H1 (cell line): ENCODE results near the gene PLXNB1. TPM values are rescaled to one million over a fixed set of nuclear protein-coding genes. Genes with fewer than 3 reads are reported as not detected.

ENCODE experiments used
- CTCF ChIA-PET: fragments of 300-600 bp; sonication (Branson Sonifier 250); formaldehyde crosslinking; loops from one replicate; lab custom pipeline; 2021; ENCODE audit not compliant: partially characterized antibody; lab: Charles Lee
- POLR2A ChIA-PET: fragments of 300-600 bp; sonication (Branson Sonifier 250); formaldehyde crosslinking; loops from one replicate; lab custom pipeline; 2021; ENCODE audit warnings: inconsistent platforms; ENCODE audit not compliant: partially characterized antibody; lab: Charles Lee
- DNase-seq, 2 experiments: peaks; one replicate each; pipeline versions ENCODE4 v3.0.0 to v3.0.0-alpha.2; 2010 to 2022; ENCODE audit warnings: low spot score in 2 of 2, low read depth in 1 of 2, mixed read lengths in 1 of 2
- FAIRE-seq: peaks from 2 replicates; lab custom pipeline; 2011; peaks lifted over from hg19 to GRCh38; lab: Jason Lieb, UNC
- H2AFZ ChIP-seq: 2 replicates; pipeline ENCODE4 v1.8.1; 2012; ENCODE audit warnings: low read length, inconsistent platforms
- H2AK5ac ChIP-seq: 2 replicates; pipeline ENCODE4 v1.6.1; 2013; ENCODE audit warnings: low read depth, low read length
- H2BK120ac ChIP-seq: replicated peaks from 2 replicates; pipeline ENCODE3; 2013; ENCODE audit warnings: low read depth, low read length, inconsistent platforms
- H2BK12ac ChIP-seq: 2 replicates; pipeline ENCODE4 v1.6.1; 2013; ENCODE audit warnings: low read depth, low read length
- H2BK15ac ChIP-seq: 2 replicates; pipeline ENCODE4 v1.6.1; 2013; ENCODE audit warnings: low read length
- H2BK20ac ChIP-seq: 2 replicates; pipeline ENCODE4 v1.6.1; 2013; ENCODE audit warnings: low read length
- H2BK5ac ChIP-seq: 2 replicates; pipeline ENCODE4 v1.6.1; 2013; ENCODE audit warnings: low read depth, low read length
- H3K14ac ChIP-seq: 2 replicates; pipeline ENCODE4 v1.6.1; 2013; ENCODE audit warnings: inconsistent platforms; ENCODE audit not compliant: insufficient read length
- H3K18ac ChIP-seq: 2 replicates; pipeline ENCODE4 v1.6.1; 2013; ENCODE audit warnings: low read length; ENCODE audit errors: extremely low read depth
- H3K23ac ChIP-seq: 2 replicates; pipeline ENCODE4 v1.6.1; 2013; ENCODE audit warnings: inconsistent platforms; ENCODE audit not compliant: insufficient read length
- H3K23me2 ChIP-seq: 2 replicates; pipeline ENCODE4 v1.6.1; 2013; ENCODE audit warnings: low read depth, low read length
- H3K27ac ChIP-seq: 2 replicates; pipeline ENCODE4 v1.6.1; 2011; ENCODE audit warnings: low read depth, low read length, inconsistent platforms
- H3K27me3 ChIP-seq, 4 experiments: replicated peaks in 1 of 4; 1 replicate in 1 of 4; 2 replicates in 3 of 4; pipeline versions ENCODE4 v1.6.1 to v1.8.1; 2011 to 2013; ENCODE audit warnings: low read length in 3 of 4, mild to moderate bottlenecking in 3 of 4, inconsistent platforms in 2 of 4, mixed read lengths in 2 of 4, moderate library complexity in 1 of 4; ENCODE audit not compliant: control insufficient read depth in 3 of 4, insufficient read depth in 3 of 4; ENCODE audit errors: extremely low read depth in 1 of 4
- H3K36me3 ChIP-seq, 4 experiments: 2 replicates each; pipeline versions ENCODE4 v1.6.1 to v1.8.1; 2011 to 2013; ENCODE audit warnings: mild to moderate bottlenecking in 4 of 4, low read length in 3 of 4, moderate library complexity in 2 of 4, control low read depth in 1 of 4, inconsistent platforms in 1 of 4; ENCODE audit not compliant: insufficient read depth in 4 of 4, control insufficient read depth in 2 of 4
- H3K4ac ChIP-seq: replicated peaks from 2 replicates; pipeline ENCODE3; 2013; ENCODE audit warnings: low read length, low read depth, mixed read lengths, inconsistent platforms; ENCODE audit not compliant: insufficient read length
- H3K4me1 ChIP-seq, 4 experiments: replicated peaks in 1 of 4; 1 replicate in 1 of 4; 2 replicates in 3 of 4; pipeline versions ENCODE4 v1.6.1 to v1.8.1; 2011 to 2013; ENCODE audit warnings: low read length in 3 of 4, inconsistent platforms in 2 of 4, mixed read lengths in 1 of 4; ENCODE audit not compliant: insufficient read depth in 4 of 4, control insufficient read depth in 3 of 4
- H3K4me2 ChIP-seq, 2 experiments: 2 replicates each; pipeline versions ENCODE4 v1.6.1 to v1.8.1; 2011 to 2013; ENCODE audit warnings: low read depth in 2 of 2, low read length in 2 of 2, control low read depth in 1 of 2, inconsistent platforms in 1 of 2, mild to moderate bottlenecking in 1 of 2; ENCODE audit not compliant: insufficient read depth in 1 of 2
- H3K4me3 ChIP-seq, 4 experiments: fragments of 200-600, 300-600 bp in 1 of 4; sonication (generic), shearing (Covaris generic), sonication (Bioruptor Twin) in 1 of 4; 2 replicates each; pipeline versions ENCODE4 v1.5.1 to v1.8.1; 2011 to 2016; ENCODE audit warnings: low read length in 4 of 4, low read depth in 3 of 4, control low read depth in 2 of 4, inconsistent platforms in 2 of 4, mild to moderate bottlenecking in 2 of 4, mixed read lengths in 1 of 4, moderate library complexity in 1 of 4; ENCODE audit not compliant: insufficient read depth in 2 of 4; ENCODE audit errors: extremely low read depth in 1 of 4
- H3K56ac ChIP-seq: replicated peaks from 2 replicates; pipeline ENCODE3; 2013; ENCODE audit warnings: low read depth, mild to moderate bottlenecking, mixed read lengths, low read length, inconsistent platforms; ENCODE audit not compliant: insufficient read length
- H3K79me1 ChIP-seq: 2 replicates; pipeline ENCODE4 v1.6.1; 2013; ENCODE audit warnings: low read depth, low read length, control low read depth
- H3K79me2 ChIP-seq, 2 experiments: 2 replicates each; pipeline versions ENCODE4 v1.6.1 to v1.8.1; 2012 to 2013; ENCODE audit warnings: low read length in 2 of 2, mild to moderate bottlenecking in 2 of 2, inconsistent platforms in 1 of 2; ENCODE audit not compliant: insufficient read depth in 2 of 2, control insufficient read depth in 1 of 2
- H3K9ac ChIP-seq, 4 experiments: replicated peaks in 1 of 4; 1 replicate in 1 of 4; 2 replicates in 3 of 4; pipeline versions ENCODE4 v1.6.1 to v1.8.1; 2011 to 2013; ENCODE audit warnings: low read depth in 3 of 4, low read length in 3 of 4, control low read depth in 2 of 4, mild to moderate bottlenecking in 2 of 4, moderate library complexity in 2 of 4, inconsistent platforms in 1 of 4; ENCODE audit errors: extremely low read depth in 1 of 4
- H3K9me3 ChIP-seq, 2 experiments: 2 replicates each; pipeline versions ENCODE4 v1.6.1 to v1.8.1; 2012 to 2013; ENCODE audit warnings: mild to moderate bottlenecking in 2 of 2, moderate library complexity in 2 of 2, control low read depth in 1 of 2, inconsistent platforms in 1 of 2, low read depth in 1 of 2, low read length in 1 of 2, mixed read lengths in 1 of 2; ENCODE audit not compliant: insufficient read depth in 2 of 2
- H4K20me1 ChIP-seq, 2 experiments: replicated peaks in 1 of 2; 2 replicates each; pipeline versions ENCODE3 to v1.8.1; 2011 to 2013; ENCODE audit warnings: inconsistent platforms in 2 of 2, low read length in 2 of 2, mild to moderate bottlenecking in 1 of 2; ENCODE audit not compliant: insufficient read depth in 2 of 2, control insufficient read depth in 1 of 2
- H4K5ac ChIP-seq: 2 replicates; pipeline ENCODE4 v1.6.1; 2013; ENCODE audit warnings: low read length, low read depth, mixed read lengths, inconsistent platforms; ENCODE audit not compliant: insufficient read length
- H4K8ac ChIP-seq: 2 replicates; pipeline ENCODE4 v1.8.0; 2013; ENCODE audit warnings: mild to moderate bottlenecking, moderate library complexity, low read length, inconsistent platforms; ENCODE audit not compliant: insufficient read depth; ENCODE audit errors: extremely low read depth
- H4K91ac ChIP-seq: replicated peaks from 2 replicates; pipeline ENCODE3; 2013; ENCODE audit warnings: low read length, mixed read lengths, inconsistent platforms; ENCODE audit not compliant: insufficient read length
- E2F6 ChIP-seq: IDR thresholded peaks from 2 replicates; pipeline ENCODE4 v1.6.1; 2012; ENCODE audit warnings: inconsistent platforms
- JUN ChIP-seq: IDR thresholded peaks from 2 replicates; pipeline ENCODE4 v1.6.1; 2011; ENCODE audit warnings: low read depth, mild to moderate bottlenecking, improper control_type of control experiment, low read length
- JUND ChIP-seq: IDR thresholded peaks from 2 replicates; pipeline ENCODE4 v1.6.1; 2011; ENCODE audit warnings: mild to moderate bottlenecking, improper control_type of control experiment, low read length
- POLR2AphosphoS5 ChIP-seq: IDR thresholded peaks from 2 replicates; pipeline ENCODE4 v1.6.1; 2011; ENCODE audit warnings: low read depth, low read length
- RFX5 ChIP-seq: IDR thresholded peaks from 2 replicates; pipeline ENCODE4 v1.6.1; 2011; ENCODE audit warnings: low read depth, low read length, improper control_type of control experiment, borderline replicate concordance
- SAP30 ChIP-seq: fragments of 300-600 bp; sonication (generic); IDR thresholded peaks from 2 replicates; pipeline ENCODE4 v1.7.1; 2012; ENCODE audit warnings: low read length, moderate library complexity, mild to moderate bottlenecking, inconsistent platforms; ENCODE audit not compliant: insufficient read depth, insufficient replicate concordance
- SIRT6 ChIP-seq: IDR thresholded peaks from one replicate; pipeline ENCODE4 v1.7.1; 2012; ENCODE audit warnings: low read length, inconsistent platforms
- WGBS, 2 experiments: shearing (Covaris generic) in 1 of 2; methylation state at CpG; one replicate each; pipeline versions ENCODE4 v1.1.6 to v1.1.7; 2013 to 2015; ENCODE audit warnings: low lambda C conversion rate in 2 of 2, mixed read lengths in 2 of 2, inconsistent platforms in 1 of 2, low coverage in 1 of 2, missing lambda C conversion rate in 1 of 2; ENCODE audit not compliant: insufficient replicate concordance in 2 of 2, insufficient coverage in 1 of 2, insufficient read length in 1 of 2; ENCODE audit errors: extremely low coverage in 1 of 2, missing lambda C conversion rate in 1 of 2; 5-methylcytosine and 5-hydroxymethylcytosine counted together
- polyA plus RNA-seq, 7 experiments: library from polyadenylated mRNA; depleted of rRNA in 3 of 7; stranded (reverse) in 5 of 7; unstranded in 2 of 7; fragments of >200 nt in 5 of 7; fragments of 200-250 nt in 2 of 7; gene quantifications; 1 replicate in 5 of 7; 2 replicates in 1 of 7; 4 replicates in 1 of 7; pipeline versions ENCODE4 v1.2.1 to v1.2.3, GENCODE V29; 2011 to 2013; ENCODE audit warnings: missing spikeins in 2 of 7, mixed read lengths in 2 of 7
- total RNA-seq: library from RNA; stranded (reverse); fragmentation: NEBNext Ultra II Directional; extraction: Animal tissue kit (Norgen Biotek cat#: 25700); gene quantifications from 2 replicates; pipeline ENCODE4 v1.2.1, GENCODE V29; 2021

Gene PLXNB1
- total and polyA plus RNA-seq, 2 of the 8 experiments (the other 6 are each of a cell fraction or from before 2014, with no cell fraction given): 109 to 114 TPM

GRCh38 chr3:48371651-48372376 is 58.1 kb downstream of the PLXNB1 start, which contains the start of gene FBXW12:
FBXW12 (plus strand) TSS chr3:48372219; CDS start chr3:48372768, 549 bp downstream.
- FAIRE-seq: no peak
- DNase-seq: no peak
- no peak within 1 kb of the TSS for H3K4me2 ChIP-seq
- H3K23ac ChIP-seq: no peak within 1 kb of the TSS
- no peak within 1 kb of the TSS for H2BK5ac ChIP-seq
- H3K4me1 ChIP-seq: peaks cover 3 to 12% (median 7%) of the 10 kb centered on the region in 4 experiments; a peak in 6 of 7 replicates
- 93% methylated on average over 11 of the region's 11 CpGs; no CpG with 5 or more reads in 1 of the 2 experiments for WGBS, 2 experiments
- no peak within 1 kb of the TSS for H4K91ac ChIP-seq
- no peaks in the 10 kb centered on the region for H3K23me2 ChIP-seq
- H2BK15ac ChIP-seq: no peak within 1 kb of the TSS
- H3K27me3 ChIP-seq: no peaks in the 10 kb centered on the region
- H3K36me3 ChIP-seq: no peaks in the 10 kb centered on the region
- H3K4ac ChIP-seq: no peak within 1 kb of the TSS
- H3K56ac ChIP-seq: no peak within 1 kb of the TSS
- H2AK5ac ChIP-seq: no peak within 1 kb of the TSS
- no peak within 1 kb of the TSS for H3K4me3 ChIP-seq
- POLR2A ChIA-PET: interaction anchor here (0.7 to 1.9 kb wide), 7 partner anchors 11 to 131 kb away, joined by 3 to 5 read pairs (median 3); partner anchors contain the start of gene ZNF589
- peak within 1 kb of the TSS; percentile 84; the same call in 1 of the 2 replicates for H2AFZ ChIP-seq
- H4K5ac ChIP-seq: no peak within 1 kb of the TSS
- peak within 1 kb of the TSS in 1 of 4 experiments; percentile 16; a peak in 1 of 7 replicates for H3K9ac ChIP-seq
- no peak within 1 kb of the TSS for H2BK120ac ChIP-seq
- no peak within 1 kb of the TSS for H3K27ac ChIP-seq
- no peaks in the 10 kb centered on the region for H3K79me2 ChIP-seq
- CTCF ChIA-PET: interaction anchor here (0.9 to 1.4 kb wide), 5 partner anchors 13 to 78 kb away, joined by 3 to 4 read pairs (median 3); no protein-coding TSS in a partner anchor
- no peaks in the 10 kb centered on the region for H4K20me1 ChIP-seq
- H3K18ac ChIP-seq: no peak within 1 kb of the TSS; the same call in 1 of the 2 replicates
- H3K9me3 ChIP-seq: no peaks in the 10 kb centered on the region
- no peak for TF ChIP-seq E2F6
- no peak for TF ChIP-seq RFX5
- no peak for TF ChIP-seq JUND
- TF ChIP-seq JUN: no peak
- TF ChIP-seq POLR2AphosphoS5: no peak
- no peak for TF ChIP-seq SAP30
- no peak for TF ChIP-seq SIRT6
- no peak within 1 kb of the TSS for H3K14ac ChIP-seq
- H2BK20ac ChIP-seq: no peak within 1 kb of the TSS
- H4K8ac ChIP-seq: peak within 1 kb of the TSS; percentile 23; the same call in 1 of the 2 replicates
- no peak within 1 kb of the TSS for H2BK12ac ChIP-seq
- H3K79me1 ChIP-seq: no peaks in the 10 kb centered on the region
